ENCODE measurements around the gene FBXO21. TPM values are rescaled to one million over a fixed set of nuclear protein-coding genes. Genes with fewer than 3 reads are reported as not detected.

FBXO21 gene
- total RNA-seq, 2 donors from 2014 or later = 179 to 412 TPM

- Histone ChIP-seq H3K4me3 (no peak overlapping the region), H3K27me3 (replicated peaks; ENCODE audit: insufficient read depth) (no peaks in the 10 kb centered on the region), H3K9me3 (no peaks in the 10 kb centered on the region), H3K4me1 (replicated peaks) (no peaks in the 10 kb centered on the region), H3K36me3 (no peaks in the 10 kb centered on the region), H3K27ac (no peak overlapping the region)
- intact Hi-C loops (cut with DNase I) = loop anchor here (10.0 kb wide), 1 partner anchor 154 kb away; the partner anchor contains the start of gene NOS1
- DNase-seq (ENCODE audit: low spot score) = no peak
- WGBS = 91% methylated on average over 6 of the region's 6 CpGs
- TF ChIP-seq POLR2AphosphoS5 (IDR thresholded peaks at IDR 0.05) (no peak), POLR2A (IDR thresholded peaks at IDR 0.05) (no peak), CTCF (IDR thresholded peaks at IDR 0.05) (no peak)
Observed at GRCh38 chr12:117210266-117210918, 20.1 kb upstream of the FBXO21 start.

- H3K4me1 ChIP-seq (replicated peaks) = no peaks in the 10 kb centered on the region
- H3K4me3 ChIP-seq = no peak overlapping the region
- no peaks in the 10 kb centered on the region for H3K9me3 ChIP-seq
- no peak for TF ChIP-seq CTCF (IDR thresholded peaks at IDR 0.05)
- no peak for TF ChIP-seq POLR2AphosphoS5 (IDR thresholded peaks at IDR 0.05)
- no peaks in the 10 kb centered on the region for H3K27me3 ChIP-seq (replicated peaks; ENCODE audit: insufficient read depth)
- DNase-seq (ENCODE audit: low spot score) = no peak
- intact Hi-C loops (cut with DNase I) = loop anchor here (10.0 kb wide), 1 partner anchor 155 kb away; the partner anchor contains the start of gene NOS1
- H3K27ac ChIP-seq = no peak overlapping the region
- no peaks in the 10 kb centered on the region for H3K36me3 ChIP-seq
- WGBS = 81% methylated on average over 3 of the region's 3 CpGs
Observed at GRCh38 chr12:117209626-117210025, 19.4 kb upstream of the FBXO21 start.

- 86% methylated on average over 13 of the region's 13 CpGs for WGBS
- no peaks in the 10 kb centered on the region for H3K27me3 ChIP-seq (replicated peaks; ENCODE audit: insufficient read depth)
- no peaks in the 10 kb centered on the region for H3K36me3 ChIP-seq
Observed at GRCh38 chr12:117208811-117209455, 18.7 kb upstream of the FBXO21 start.

GRCh38 chr12:117208206-117208605 lies 17.9 kb upstream of the FBXO21 start:
- TF ChIP-seq CTCF (IDR thresholded peaks at IDR 0.05) (no peak), POLR2A (IDR thresholded peaks at IDR 0.05) (no peak), POLR2AphosphoS5 (IDR thresholded peaks at IDR 0.05) (no peak)
- 70% methylated on average over 16 of the region's 16 CpGs for WGBS

More at GRCh38 chr12:117208811-117209455, 18.7 kb upstream of the FBXO21 start:
- no peak for TF ChIP-seq CTCF (IDR thresholded peaks at IDR 0.05)
- no peak for TF ChIP-seq POLR2A (IDR thresholded peaks at IDR 0.05)
- no peak for TF ChIP-seq POLR2AphosphoS5 (IDR thresholded peaks at IDR 0.05)
- Histone ChIP-seq H3K9me3 (no peaks in the 10 kb centered on the region), H3K4me1 (replicated peaks) (no peaks in the 10 kb centered on the region), H3K27ac (no peak overlapping the region), H3K4me3 (no peak overlapping the region)
- no peak for DNase-seq (ENCODE audit: low spot score)
- intact Hi-C loops (cut with DNase I) = no loop called here

GRCh38 chr12:117207675-117208074 lies 17.4 kb upstream of the FBXO21 start:
- intact Hi-C loops (cut with DNase I) = no loop called here
- WGBS = 69% methylated on average over 2 of the region's 2 CpGs
- no peak for TF ChIP-seq POLR2AphosphoS5 (IDR thresholded peaks at IDR 0.05)
- TF ChIP-seq CTCF (IDR thresholded peaks at IDR 0.05) = no peak
- no peak for TF ChIP-seq POLR2A (IDR thresholded peaks at IDR 0.05)
- Histone ChIP-seq H3K27me3 (replicated peaks; ENCODE audit: insufficient read depth) (no peaks in the 10 kb centered on the region), H3K27ac (no peak overlapping the region), H3K4me1 (replicated peaks) (no peaks in the 10 kb centered on the region), H3K36me3 (no peaks in the 10 kb centered on the region), H3K4me3 (no peak overlapping the region), H3K9me3 (no peaks in the 10 kb centered on the region)
- DNase-seq (ENCODE audit: low spot score) = no peak

More at GRCh38 chr12:117208206-117208605, 17.9 kb upstream of the FBXO21 start:
- Histone ChIP-seq H3K36me3 (no peaks in the 10 kb centered on the region), H3K4me3 (no peak overlapping the region), H3K27me3 (replicated peaks; ENCODE audit: insufficient read depth) (no peaks in the 10 kb centered on the region), H3K9me3 (no peaks in the 10 kb centered on the region), H3K4me1 (replicated peaks) (no peaks in the 10 kb centered on the region), H3K27ac (no peak overlapping the region)
- DNase-seq (ENCODE audit: low spot score) = no peak
- intact Hi-C loops (cut with DNase I) = no loop called here
